A549 treated with AZD9567 at 1 μM for 4 hours (cell line): ENCODE results near the gene KLF14. TPM values are rescaled to one million over a fixed set of nuclear protein-coding genes. Genes with fewer than 3 reads are reported as not detected.

Experiments used
- total RNA-seq: library from RNA; stranded (reverse); fragments of 200-300 nt; extraction: Qiagen RNA extraction; gene quantifications from 5 replicates; pipeline ENCODE4 v1.2.3, GENCODE V29; 2022; ENCODE audit not compliant: insufficient read depth

The KLF14 gene
- 0.03 to 0.08 TPM (median 0.06 TPM) in 3 of 5 replicates, not detected in the others for total RNA-seq

DNA sequence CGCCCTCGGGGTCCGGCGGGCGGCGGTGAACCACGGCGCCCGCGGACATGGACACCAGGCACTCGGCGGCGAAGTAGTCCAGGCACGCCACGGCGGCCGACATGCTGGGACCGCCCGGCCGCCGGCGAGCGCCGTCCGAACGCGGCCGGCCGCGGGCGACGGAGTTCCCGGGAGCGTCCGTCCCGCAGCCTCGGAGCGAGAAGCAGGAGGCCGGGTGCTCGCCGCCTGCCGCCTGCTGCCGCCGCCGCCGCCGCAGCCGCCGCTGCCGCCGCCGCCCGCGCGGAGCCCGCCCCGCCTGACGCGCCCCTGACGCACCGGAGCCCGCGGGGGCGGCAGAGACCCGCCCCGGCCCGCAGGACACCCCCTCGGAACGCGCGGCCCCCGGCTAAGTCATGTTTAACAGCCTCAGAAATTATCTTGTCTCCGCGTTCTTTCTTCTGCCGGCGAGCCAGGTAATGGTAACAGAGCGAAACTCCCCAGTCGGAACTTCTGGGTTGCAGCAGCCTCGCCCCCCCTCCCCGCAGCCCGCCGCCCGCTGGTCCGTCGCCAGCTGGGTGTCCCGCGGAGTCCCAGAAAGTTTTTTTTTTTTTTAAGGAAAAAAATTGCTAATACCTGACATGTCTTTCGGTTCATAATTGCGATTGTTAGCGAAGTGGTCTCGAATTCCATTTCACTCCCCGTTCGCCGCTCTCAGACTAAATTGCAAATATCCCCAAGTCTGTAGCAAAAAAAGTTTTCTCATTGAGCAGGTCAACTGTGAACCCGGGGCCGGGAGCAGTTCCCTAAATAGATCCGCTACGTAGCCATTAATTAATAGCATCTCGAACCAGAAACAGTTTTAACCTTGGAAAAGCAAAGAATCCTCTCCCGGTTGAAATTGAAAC, at the start of gene KLF14:
Gene KLF14 (minus strand): TSS at position 277 of the 884 bp plus-strand sequence. CDS start 174 bp downstream, at position 103.

Other genes starting within 250 kb of the KLF14 start
- 29.1 to 35.3 TPM (median 34.7 TPM) in 5 replicates for gene MEST, start 242.1 kb downstream of the KLF14 start, total RNA-seq
- 12.7 to 17.7 TPM (median 13.6 TPM) in 5 replicates for gene COPG2, start 65.5 kb downstream of the KLF14 start, total RNA-seq
- not detected in 5 replicates for gene TSGA13, start 47.7 kb downstream of the KLF14 start, total RNA-seq